ENCODE measurements around the gene TMEM143.

Gene TMEM143

DNA sequence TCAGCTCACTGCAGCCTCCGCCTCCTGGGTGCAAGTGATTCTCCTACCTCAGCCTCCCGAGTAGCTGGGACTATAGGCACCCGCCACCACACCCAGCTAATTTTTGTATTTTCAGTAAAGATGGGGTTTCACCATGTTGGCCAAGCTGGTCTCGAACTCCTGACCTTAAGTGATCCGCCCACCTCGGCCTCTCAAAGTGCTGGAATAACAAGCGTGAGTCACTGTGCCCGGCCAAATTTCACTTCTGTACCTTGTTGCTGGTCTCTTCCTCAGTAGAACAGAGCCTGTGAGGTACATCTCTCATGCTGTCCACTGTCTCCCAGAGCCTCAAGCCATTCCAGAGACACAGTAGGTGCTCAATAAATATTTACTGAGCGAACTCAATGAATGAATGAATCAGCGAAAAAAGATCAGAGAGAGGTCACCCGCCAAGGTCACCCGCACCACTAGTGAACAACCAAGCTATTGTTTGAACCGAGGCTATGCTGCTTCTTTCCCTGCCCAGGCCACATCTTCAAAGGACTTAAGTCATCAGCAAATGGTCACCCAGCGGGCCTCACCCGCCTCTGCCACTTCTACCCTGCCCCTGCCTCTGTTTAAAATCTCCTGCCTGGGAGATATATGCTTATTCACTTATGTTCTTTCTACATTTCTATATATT lies 9.3 kb downstream of the TMEM143 start:
- DNase-seq, result no peak

DNA sequence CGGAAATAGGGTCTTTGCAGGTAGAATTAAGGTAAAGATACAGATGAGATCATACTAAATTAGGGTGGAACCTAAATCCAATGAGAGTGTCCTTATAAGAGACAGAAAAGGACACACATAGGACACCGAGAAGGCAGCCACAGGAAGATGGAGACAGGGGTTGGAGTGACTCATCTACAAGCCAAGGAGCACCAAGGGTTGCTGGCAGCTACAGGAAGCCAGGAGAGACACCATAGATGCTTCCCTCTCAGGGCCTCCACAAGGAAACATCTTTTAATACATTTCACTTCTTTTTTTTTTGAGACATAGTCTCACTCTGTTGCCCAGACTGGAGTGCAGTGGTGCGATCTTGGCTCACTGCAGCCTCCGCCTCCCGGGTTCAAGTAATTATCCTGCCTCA lies 10.1 kb downstream of the TMEM143 start:
- no peak for DNase-seq

DNA sequence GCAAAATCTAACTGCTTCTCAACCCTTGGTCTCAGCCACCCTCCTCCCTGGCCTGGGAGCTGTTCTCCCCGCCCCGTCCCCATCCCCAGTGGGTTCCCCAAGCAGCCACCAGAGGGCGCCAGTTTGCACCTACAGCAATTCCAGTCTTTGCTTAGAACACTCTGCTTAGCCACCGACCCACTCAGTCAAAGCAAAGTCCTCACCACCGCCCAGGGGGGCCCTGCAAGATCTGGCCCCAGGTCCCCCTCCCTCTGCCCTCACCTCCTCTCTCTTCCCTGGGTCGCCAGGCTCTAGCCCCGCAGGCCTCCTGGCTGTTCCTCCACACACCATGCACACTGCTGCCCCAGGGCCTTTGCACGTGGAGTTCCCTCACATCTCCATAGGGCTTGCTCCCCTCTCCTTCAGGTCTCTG lies 12.4 kb downstream of the TMEM143 start:
- peak; percentile 80 for DNase-seq

DNA sequence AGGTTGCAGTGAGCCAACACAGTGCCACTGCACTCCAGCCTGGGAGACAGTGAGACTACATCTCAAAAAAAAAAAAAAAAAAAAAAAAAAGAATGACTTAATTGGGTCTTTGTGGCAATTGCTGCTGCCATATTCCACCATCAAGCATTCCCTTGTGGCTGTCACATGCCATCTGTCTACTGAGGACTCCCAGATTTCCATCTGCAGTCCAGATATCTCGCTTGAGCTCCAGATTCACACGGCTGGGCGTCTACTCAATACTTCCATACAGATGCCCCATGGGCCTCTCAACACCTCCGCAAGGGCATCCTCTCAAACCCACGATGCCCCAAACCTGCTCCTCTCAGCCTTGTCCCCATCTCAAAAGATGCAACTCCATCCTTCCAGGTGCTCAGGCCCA lies 12.9 kb downstream of the TMEM143 start:
- no peak for DNase-seq

DNA sequence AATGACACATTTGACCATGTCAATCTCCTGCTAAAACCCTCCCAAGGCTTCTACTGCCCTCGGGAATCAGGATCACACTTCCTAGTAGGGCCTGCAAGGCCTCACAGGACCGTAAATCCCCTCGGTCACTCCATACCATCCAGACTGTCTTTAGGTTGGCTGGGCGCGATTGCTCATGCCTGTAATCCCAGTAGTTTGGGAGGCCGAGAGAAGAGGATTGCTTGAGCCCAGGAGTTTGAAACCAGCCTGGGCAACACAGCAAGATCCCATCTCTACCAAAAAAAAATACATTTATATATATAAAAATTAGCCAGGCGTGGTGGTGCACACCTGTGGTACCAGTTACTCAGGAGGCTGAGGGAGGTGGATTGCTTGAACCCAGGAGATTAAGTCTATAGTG lies 15.0 kb downstream of the TMEM143 start:
- DNase-seq, result no peak

DNA sequence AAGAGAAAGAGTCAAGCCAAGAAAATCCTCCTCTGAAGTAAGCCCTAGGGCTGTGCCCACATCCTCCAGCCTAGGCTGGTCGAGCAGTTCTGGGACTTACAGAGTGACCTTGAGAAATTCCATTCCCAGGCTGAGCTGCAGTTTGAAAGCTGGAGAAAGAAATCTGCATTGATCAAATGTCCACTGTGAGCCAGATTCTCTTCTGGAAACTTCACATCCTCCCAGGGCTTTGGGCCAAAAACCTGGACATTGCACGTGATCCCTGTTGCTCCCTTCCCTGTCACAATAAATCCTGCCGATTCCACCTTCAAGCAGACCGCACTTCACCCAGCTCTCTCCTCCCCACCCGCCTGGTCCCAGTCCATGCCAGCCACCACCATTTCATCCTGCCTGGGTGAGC lies 15.7 kb downstream of the TMEM143 start:
- DNase-seq, result no peak

DNA sequence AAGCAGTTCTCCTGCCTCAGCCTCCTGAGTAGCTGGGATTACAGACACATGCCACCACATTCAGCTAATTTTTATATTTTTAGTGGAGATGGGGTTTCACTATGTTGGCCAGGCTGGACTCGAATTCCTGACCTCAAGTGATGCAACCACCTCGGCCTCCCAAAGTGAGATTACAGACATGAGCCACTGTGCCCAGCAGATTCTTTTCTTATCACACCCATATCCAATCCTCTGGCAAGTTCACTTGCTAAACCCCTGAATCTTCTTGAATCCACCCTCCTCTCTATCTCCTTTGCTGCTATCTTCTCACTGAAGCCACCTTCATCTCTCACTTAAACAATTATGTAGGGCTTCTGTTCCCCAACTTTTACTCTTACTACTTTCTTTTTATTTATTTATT lies 17.5 kb downstream of the TMEM143 start:
- DNase-seq, result no peak

DNA sequence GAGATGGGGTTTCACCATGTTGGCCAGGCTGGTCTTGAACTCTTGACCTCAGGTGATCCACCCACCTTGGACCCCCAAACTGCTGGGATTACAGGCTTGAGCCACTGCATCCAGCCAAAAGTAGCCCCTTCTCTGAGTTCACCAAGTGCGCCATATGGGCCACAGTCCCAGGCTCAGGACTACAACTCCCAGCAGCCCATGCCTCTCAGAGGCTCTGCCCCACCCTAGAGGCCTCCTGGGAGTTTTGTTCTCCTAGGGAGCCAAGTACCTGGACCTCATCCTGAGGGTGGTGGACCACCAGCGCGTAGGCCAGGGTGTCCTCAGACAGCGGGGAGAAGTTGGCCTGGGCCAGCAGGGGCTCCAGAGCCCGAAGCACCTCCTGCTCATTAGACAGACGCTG lies 18.8 kb downstream of the TMEM143 start:
- no peak for DNase-seq

DNA sequence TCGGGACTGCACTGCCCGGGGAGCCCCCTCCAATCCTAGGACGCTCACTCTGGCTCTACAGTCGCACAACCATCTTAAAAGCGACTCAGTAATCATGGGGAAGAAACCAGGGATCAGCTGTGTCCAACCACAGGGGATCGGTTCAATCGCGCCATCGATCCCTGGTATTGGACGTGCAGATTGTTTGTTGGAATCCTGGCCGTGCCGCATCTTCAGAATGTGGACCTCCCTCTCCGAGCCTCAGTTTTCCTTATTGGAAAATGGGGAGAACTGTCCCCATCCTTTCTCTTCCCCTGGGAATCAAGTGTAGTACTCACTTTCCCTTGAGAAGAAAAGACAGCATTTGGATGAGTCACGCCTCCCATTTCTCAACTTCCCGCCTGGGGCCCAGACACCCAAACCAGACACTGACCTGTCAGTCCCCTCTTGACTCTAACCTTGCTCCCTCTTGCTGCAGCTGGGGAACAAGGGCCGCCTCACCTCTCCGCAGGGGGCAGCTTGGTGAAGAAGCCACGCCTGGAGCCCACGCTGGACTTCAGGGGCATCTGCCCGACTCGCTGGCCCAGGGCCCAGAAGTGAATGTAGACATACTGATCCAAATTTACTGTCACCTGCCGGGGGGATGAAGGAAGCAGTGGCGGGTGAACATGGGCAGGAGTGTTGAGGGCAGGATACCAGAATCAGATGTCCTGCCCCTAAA lies 20.7 kb downstream of the TMEM143 start:
- no peak for DNase-seq

DNA sequence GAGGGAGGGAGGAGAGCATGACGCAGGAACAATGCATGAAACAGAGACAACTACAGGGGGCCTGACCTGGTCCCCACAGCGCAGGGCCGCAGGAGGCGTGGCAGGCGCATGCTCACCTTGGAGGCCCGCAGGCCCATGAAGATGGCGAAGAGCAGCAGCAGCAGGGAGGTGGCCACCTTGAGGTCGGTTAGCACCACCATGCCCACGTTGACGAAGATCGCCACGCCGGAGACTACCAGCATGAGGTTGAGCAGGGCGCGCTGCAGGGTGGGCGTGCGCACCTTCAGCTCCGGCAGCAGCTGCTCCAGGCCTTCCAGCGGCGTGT lies 21.4 kb downstream of the TMEM143 start:
- no peak for DNase-seq

DNA sequence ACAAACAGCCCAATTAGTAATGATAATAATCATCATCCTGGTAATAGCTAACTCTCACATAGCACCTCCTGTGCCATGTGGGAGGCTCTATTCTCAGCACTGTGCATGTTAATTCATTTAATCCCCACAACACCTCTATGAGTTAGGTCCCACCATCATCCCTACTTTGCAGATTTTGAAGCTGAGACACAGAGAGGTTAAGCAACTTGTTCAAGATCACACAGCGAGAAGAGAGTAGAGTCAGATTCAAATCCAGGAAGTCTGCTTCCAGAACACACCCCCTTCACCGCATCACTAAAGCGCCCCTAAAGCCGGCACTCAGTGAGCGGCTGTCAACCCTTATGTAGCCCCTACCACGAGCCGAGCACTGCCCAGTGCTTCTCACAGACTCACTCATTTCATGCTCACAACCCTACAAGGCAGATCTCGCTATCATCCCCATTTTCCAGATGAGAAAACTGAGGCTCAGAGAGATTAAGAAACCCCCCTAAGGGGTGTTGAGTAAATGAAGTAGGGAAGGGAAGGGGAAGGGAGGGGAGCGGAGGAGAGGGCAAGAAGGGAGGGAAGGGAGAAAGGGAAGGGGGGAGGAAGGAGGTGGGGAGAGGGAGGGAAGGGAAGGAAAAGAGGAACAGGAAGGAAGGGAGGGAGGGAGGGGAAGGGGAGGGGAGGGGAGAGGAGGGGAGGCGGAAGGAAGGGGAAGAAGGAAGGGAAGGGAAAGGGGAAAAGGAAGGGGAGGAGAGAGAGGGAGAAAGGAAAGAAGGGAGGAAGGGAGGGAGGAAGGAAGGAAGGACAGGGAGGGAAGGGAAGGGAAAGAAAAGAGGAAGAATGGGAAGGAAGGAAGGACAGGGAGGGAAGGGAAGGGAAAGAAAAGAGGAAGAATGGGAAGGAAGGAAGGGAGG lies 22.0 kb downstream of the TMEM143 start:
- no peak for DNase-seq

DNA sequence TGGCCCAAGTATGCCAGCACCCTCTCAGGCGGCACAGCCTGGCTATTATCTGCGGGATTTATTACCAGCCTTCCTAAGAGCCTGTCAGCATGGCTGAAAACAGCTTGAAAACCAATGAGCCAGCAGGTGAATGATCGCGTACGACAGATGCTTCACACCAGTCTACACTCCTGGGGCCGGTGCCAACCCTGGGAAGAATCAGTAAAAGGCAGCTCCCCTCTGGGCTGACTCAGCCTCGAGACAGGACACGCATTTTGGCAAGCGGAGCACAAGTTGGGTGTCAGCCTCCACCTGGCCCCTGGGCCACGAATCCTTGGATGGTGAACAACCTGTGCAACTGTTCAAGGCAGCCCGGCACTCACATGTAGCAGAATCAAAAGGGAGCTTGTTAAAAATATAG lies 22.7 kb downstream of the TMEM143 start:
- no peak for DNase-seq

DNA sequence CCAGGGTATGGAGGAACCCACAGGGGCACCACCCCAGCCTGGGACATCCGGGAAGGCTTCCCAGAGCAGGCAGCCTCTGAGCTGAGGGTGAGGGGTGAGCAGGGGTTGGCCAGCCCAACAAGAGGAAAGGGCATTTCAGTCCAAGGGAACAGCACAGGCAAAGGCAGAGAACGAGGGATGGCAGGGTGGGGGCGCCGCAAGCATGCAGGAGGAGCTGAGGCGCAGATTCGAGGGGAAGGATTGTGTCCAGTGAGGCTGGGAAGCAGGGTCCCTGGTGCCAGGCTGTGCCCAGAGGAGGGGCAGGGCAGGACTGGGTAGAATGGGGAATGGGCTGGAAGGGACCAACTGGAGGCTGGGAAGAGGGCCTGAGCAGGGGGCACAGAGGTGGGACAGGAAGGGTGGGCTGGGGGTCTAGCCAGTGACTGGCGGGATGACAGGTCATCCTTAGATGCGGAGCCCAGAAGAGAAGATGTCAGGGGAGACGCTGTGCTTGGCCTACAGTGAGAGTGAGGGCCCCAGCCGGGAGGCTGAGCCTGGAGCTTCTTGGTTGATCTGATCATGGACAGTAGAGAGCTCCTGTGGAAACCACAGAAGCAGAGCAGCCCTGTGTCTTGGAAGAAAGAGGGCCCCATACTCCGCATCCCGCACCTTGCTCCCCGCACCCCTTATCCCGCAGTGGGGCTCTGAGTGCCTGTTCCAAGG lies 24.8 kb downstream of the TMEM143 start:
- no peak for DNase-seq

DNA sequence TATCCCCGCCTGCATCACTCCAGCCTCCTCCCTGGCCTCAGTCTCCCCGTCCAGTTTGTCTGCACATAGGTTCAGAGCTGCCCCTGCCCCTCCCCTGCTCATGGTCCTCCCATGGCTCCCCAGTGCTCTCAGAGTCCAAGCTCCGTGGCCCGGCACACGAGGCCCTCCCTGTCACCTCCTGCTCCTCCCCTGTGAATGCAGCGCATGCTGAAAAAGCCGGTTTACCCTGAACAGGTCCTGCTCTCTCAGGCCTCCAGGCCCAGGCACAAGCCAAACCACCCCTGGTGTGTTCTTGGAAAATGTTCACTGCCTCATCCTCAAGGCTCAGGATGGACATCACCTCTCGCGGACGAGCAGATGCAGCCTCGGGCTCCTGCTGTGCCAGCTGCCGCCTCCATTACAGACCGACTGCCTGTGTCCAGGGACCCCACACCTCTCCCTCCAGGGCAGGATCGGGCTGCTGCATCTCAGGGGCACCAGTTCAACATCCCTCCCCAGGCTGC lies 25.4 kb downstream of the TMEM143 start:
- no peak for DNase-seq

DNA sequence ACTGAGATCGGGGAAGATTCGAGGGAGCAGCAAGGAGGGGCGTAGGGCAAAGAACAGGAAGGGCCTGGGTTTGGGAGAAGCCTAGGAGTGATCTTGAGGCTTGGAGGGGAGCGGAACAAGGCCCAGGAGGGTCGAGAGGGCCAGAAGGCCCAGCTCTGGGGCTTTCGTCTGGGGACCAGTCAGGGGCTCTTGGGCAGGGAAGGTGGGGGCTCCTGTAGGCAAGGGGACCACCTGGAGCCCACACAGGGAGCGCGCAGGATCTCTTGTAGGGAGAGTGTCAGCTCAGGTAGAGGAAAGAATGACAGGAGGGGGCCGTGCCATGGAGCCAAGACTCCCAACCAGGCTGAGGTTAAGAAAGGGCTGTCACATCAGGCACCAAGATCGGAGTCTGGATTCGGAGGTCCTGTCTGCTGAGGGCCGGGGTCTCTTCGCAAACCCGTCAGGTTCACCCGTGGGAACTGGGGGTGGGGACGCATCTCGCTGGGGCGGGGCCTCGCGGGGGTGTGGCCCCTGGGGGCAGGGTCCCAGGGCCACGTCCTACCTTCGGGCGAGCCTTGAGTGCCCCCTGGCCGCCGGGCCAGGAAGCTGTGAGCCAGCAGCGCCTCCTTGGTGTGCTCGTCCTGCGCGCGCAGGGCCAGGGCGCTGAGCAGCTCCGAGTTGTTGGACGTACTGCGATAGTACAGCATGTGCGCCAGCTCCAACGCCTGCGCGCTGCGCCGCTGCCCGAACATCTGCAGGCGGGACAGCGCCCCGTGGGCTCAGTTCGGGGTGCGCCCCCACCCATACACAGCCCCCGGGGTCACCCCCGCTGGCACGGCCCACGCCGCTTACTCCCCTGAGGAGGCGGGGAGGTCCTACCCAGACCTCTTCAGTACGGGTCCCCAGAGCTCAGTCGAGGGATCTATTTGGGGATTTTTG lies 30.0 kb downstream of the TMEM143 start:
- DNase-seq, result peak; percentile 95

DNA sequence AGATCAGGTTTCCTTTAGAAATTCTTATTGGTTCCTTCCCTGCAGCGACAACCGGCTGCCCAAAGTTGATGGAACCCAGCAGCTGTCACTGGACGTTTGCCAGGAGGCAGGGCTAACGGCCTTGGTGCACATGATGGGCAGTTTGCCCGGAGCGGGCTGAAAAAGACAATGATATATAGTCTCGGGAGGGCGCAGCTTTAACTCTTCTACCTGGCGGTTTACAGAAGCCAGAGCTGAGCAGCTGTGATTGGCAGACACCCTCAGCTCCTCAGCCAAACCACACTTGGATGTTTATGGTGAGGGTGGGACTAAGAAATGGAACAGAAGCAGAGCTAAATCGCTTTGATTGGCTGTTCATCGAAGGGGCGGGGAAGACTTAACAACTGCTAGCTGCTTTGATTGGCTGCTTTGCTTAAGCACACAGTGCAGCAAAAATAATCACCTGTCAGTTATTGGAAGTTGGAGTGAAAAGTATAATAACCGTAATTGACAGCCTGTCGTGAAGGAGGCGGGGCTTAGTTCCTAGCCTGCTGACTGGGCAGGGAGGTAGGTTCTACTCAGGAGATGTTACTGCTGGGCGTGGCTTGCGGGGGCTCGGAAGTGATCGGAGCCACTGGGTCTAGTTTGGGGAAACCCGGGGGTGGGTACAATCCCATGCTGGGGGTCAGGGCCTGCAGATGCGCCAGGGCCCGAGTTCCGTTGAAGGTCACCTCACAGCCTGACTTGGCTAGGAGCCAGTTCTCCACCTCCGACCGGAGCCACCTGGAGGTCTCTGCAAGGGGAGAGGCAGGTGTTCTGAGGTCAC lies 30.9 kb downstream of the TMEM143 start:
- DNase-seq, result peak; percentile 99

DNA sequence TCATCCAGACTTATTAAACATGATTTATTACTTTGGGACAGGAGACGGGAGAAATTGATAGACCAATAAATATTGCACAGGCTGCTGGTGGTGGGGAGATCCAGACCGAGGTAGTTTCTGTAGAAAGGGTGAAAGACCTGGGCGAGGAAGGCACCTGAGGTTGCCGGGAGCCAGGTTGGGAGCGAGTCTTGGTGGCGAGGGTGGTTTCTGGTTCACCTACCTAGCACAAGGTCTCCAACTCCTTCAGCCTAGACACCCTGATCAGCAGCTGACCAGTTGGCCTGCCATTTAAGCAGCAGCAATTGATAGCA lies 31.4 kb downstream of the TMEM143 start:
- DNase-seq, result no peak

DNA sequence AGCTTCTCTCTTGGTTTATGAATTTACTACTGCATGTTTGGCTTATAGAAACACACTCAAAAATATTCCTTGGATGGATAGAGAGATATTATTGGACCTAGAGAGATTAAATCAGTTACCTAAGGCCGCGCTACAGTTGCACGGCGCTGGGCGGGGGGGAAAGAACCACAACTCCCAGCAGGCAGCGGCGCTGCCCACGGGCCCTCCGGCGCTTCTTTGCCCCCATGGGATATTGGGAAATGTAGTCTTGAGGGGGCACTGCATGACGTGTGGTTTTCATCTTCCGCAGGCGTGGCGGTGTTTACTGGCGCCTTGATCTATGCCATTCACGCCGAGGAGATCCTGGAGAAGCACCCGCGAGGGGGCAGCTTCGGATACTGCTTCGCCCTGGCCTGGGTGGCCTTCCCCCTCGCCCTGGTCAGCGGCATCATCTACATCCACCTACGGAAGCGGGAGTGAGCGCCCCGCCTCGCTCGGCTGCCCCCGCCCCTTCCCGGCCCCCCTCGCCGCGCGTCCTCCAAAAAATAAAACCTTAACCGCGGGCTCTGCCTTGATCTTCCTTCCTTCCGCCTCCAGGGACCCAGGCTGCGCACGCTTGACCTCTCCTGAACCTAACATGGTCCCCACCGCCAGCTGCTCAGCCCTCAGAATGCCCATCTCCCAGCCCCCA lies 33.6 kb downstream of the TMEM143 start:
- peak; percentile 92 for DNase-seq

DNA sequence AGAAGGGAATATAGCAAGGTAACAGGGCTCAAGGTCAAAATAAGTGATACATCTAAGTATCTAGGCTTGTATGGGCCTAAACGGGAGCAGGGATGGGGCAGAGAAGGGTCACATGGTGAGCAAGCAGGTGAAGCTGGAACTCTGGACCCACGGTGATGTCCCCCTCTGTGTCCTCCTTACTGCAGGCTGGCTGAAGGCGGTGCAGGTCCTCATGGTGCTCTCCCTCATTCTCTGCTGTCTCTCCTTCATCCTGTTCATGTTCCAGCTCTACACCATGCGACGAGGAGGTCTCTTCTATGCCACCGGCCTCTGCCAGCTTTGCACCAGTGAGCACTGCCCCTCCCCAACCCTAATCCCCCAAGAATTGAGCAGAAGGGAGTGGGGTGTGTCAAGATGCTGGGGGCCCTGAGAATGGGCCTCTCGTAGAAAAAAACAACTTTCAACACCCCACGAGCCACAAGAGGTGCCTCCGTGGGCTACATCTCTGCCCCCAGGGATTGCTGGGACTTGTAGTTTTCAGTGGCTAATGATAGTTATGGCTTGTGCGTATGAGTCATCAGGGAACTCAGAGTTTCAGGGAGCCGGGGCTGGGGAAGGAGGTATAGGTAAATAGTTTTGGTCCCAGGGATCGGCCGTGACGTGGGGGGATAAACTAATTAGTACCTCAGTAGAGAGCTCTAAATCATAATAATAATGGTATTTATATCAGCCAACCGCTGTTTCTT lies 34.4 kb downstream of the TMEM143 start:
- peak; percentile 68 for DNase-seq
